Heart right ventricle (tissue), 16 donors: Measurements from ENCODE around the gene SARS2. TPM values are rescaled to one million over a fixed set of nuclear protein-coding genes. Genes with fewer than 3 reads are reported as not detected.

ENCODE experiments used
- ATAC-seq, 8 donors: fragments of 200-7000 bp; cut with Tn5 transposase; one replicate each; pipeline ENCODE4 v1.9.1; 2020; ENCODE audit warnings: mild to moderate bottlenecking in 8 of 8, moderate library complexity in 8 of 8, moderate number of reproducible peaks in 1 of 8
- DNase-seq, 2 donors: peaks; one replicate each; pipeline ENCODE4 v3.0.0-alpha.2; 2020
- H3K27ac ChIP-seq, 10 donors: fragments of 200-600 bp; sonication (generic) in 2 of 10; one replicate each; pipeline versions ENCODE4 v1.5.0 to v1.8.0; 2020 to 2022; ENCODE audit warnings: mild to moderate bottlenecking in 3 of 10
- H3K27me3 ChIP-seq, 7 donors: fragments of 200-600 bp; one replicate each; pipeline ENCODE4 v1.8.0; 2021 to 2022; ENCODE audit warnings: mild to moderate bottlenecking in 2 of 7
- H3K36me3 ChIP-seq, 9 donors: fragments of 200-600 bp; sonication (generic) in 1 of 9; one replicate each; pipeline versions ENCODE4 v1.5.0 to v1.8.0; 2020 to 2022; ENCODE audit warnings: mild to moderate bottlenecking in 2 of 9
- H3K4me1 ChIP-seq, 9 donors: fragments of 200-600 bp; sonication (generic) in 1 of 9; one replicate each; pipeline versions ENCODE4 v1.5.0 to v1.8.0; 2020 to 2022; ENCODE audit warnings: mild to moderate bottlenecking in 4 of 9
- H3K4me3 ChIP-seq, 10 donors: fragments of 200-600 bp; sonication (generic) in 2 of 10; one replicate each; pipeline versions ENCODE4 v1.5.0 to v1.8.0; 2020 to 2022; ENCODE audit warnings: mild to moderate bottlenecking in 7 of 10, moderate library complexity in 2 of 10
- H3K9me3 ChIP-seq, 11 donors: fragments of 200-600 bp in 10 of 11; sonication (generic) in 2 of 11; one replicate each; pipeline versions ENCODE4 v1.5.0 to v1.8.0; 2013 to 2022; ENCODE audit warnings: mild to moderate bottlenecking in 2 of 11, control low read depth in 1 of 11, moderate library complexity in 1 of 11
- WGBS, 2 donors: extraction: QIAGEN DNeasy Blood & Tissue Kit; methylation state at CpG; one replicate each; pipeline ENCODE4 v1.1.7; 2013; ENCODE audit warnings: inconsistent platforms in 1 of 2; 5-methylcytosine and 5-hydroxymethylcytosine counted together
- intact Hi-C, 10 donors: fragments of 100-400 bp; cut with DNase I; formaldehyde crosslinking; loops; one replicate each; pipeline versions ENCODE4 v1.11.1 to v1.14.2; 2022
- polyA plus RNA-seq, 2 donors: library from polyadenylated mRNA; stranded (reverse); fragments of 200-250 nt; gene quantifications; one replicate each; pipeline ENCODE4 v1.2.3, GENCODE V29; 2013
- total RNA-seq, 10 donors: library from RNA; stranded (reverse); fragmentation: NEBNext Ultra II Directional in 3 of 10; extraction: Animal tissue kit (Norgen Biotek cat#: 25700) in 3 of 10; gene quantifications; one replicate each; pipeline versions ENCODE4 v1.2.1 to v1.2.4, GENCODE V29; 2021 to 2023
- TF ChIP-seq, protein P1 (sequence below), 9 donors: fragments of 200-600 bp; sonication (generic) in 2 of 9; IDR thresholded peaks; one replicate each; pipeline versions ENCODE4 v1.5.0 to v1.8.0; 2021 to 2022; ENCODE audit warnings: antibody characterized with exemption in 9 of 9, mild to moderate bottlenecking in 5 of 9, moderate library complexity in 1 of 9
- donor health status: Arrhythmogenic right ventricular cardiomyopathy.
- donor health status: ischemic (EF 13 %, LVEDD 7.1; RV severe dilation, severe dysfunction).
- donor health status: healthy with polysubstance abuse.
- donor health status: DM: no; HTN: yes; CAD: no.
- donor health status: DM: no; HTN: no; CAD: no.
- donor health status: ischemic (EF 25% LVEDD 6.9; RV normal size, moderate dysfunction).
- donor health status: ischemic (EF 25% LVEDD 5.7; RV mildly dilated, moderate dysfunction).
- donor health status: healthy.
- donor health status: DM: yes; HTN: yes; CAD: no.
- donor health status: Ischemic cardiomyopathy.
- donor health status: ischemic (EF 35%, LVEDD 5.7; RV mildly dilated, moderate dysfunction).
- donor health status: nonischemic (EF 11% LVEDD 7.7; RV severe dilation, severe dysfunction).
- donor health status: DM: yes; HTN: yes; CAD: no.
- donor health status: PGD.
- donor health status: ischemic (EF 29% LVEDD 5.4; RV normal size, mild dysfunction).
- donor health status: nonischemic (EF 23%, LVEDD 6.1; RV moderate dilation, normal function).

Gene SARS2
- total and polyA plus RNA-seq, 12 donors = 10.4 to 51.9 (median 18.9) TPM

DNA sequence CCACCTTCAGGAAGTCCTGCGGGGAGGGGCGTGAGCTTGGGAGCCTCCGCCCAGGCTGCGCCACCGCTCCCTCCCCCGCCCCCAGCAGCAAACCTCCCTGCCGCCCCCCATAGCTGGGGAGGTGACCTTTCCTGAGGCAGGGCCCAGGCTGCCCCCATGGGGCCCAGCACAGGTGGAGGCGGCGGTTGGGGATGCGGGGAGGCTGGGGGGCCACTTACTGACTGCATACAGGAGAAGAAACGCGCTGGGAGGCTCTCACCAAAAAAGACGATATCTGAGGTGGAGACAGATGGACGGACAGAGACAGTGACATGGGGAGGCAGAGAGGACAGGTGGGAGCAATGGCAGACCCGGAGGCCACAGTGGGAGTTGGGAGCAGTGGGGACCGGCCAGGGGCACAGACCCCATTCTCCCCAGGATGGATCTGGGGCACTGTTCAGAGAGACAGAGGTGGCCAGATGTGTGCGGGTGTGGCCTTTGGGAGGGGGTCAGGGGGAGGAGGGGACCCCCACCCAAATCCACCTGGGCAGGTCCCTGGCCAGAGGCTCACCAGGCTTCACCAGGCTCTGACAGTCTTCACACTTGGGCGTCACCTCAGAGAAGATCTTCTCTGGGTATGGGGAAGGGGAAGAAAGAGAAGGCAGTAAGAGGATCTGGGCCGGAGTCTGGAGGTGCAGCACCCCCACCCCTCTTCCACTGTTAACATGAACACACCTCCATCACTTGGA, 49.5 kb downstream of the SARS2 start:
- DNase-seq = no peak
- intact Hi-C loops = no loop called here
- H3K27ac ChIP-seq = no peak overlapping the region
- no peaks in the 10 kb centered on the region for H3K27me3 ChIP-seq
- no peak for ATAC-seq
- WGBS, 2 donors = 92 to 93% methylated on average over 17 to 19 of the region's 19 CpGs
- peaks cover 0 to 61% (median 26%) of the 10 kb centered on the region in 9 donors for H3K36me3 ChIP-seq
- peaks cover 0 to 34% (median 16%) of the 10 kb centered on the region in 9 donors for H3K4me1 ChIP-seq
- TF ChIP-seq, protein P1, sequence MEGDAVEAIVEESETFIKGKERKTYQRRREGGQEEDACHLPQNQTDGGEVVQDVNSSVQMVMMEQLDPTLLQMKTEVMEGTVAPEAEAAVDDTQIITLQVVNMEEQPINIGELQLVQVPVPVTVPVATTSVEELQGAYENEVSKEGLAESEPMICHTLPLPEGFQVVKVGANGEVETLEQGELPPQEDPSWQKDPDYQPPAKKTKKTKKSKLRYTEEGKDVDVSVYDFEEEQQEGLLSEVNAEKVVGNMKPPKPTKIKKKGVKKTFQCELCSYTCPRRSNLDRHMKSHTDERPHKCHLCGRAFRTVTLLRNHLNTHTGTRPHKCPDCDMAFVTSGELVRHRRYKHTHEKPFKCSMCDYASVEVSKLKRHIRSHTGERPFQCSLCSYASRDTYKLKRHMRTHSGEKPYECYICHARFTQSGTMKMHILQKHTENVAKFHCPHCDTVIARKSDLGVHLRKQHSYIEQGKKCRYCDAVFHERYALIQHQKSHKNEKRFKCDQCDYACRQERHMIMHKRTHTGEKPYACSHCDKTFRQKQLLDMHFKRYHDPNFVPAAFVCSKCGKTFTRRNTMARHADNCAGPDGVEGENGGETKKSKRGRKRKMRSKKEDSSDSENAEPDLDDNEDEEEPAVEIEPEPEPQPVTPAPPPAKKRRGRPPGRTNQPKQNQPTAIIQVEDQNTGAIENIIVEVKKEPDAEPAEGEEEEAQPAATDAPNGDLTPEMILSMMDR (IDR thresholded peaks at IDR 0.05) = no peak
- no peak overlapping the region for H3K4me3 ChIP-seq
- no peaks in the 10 kb centered on the region for H3K9me3 ChIP-seq

DNA sequence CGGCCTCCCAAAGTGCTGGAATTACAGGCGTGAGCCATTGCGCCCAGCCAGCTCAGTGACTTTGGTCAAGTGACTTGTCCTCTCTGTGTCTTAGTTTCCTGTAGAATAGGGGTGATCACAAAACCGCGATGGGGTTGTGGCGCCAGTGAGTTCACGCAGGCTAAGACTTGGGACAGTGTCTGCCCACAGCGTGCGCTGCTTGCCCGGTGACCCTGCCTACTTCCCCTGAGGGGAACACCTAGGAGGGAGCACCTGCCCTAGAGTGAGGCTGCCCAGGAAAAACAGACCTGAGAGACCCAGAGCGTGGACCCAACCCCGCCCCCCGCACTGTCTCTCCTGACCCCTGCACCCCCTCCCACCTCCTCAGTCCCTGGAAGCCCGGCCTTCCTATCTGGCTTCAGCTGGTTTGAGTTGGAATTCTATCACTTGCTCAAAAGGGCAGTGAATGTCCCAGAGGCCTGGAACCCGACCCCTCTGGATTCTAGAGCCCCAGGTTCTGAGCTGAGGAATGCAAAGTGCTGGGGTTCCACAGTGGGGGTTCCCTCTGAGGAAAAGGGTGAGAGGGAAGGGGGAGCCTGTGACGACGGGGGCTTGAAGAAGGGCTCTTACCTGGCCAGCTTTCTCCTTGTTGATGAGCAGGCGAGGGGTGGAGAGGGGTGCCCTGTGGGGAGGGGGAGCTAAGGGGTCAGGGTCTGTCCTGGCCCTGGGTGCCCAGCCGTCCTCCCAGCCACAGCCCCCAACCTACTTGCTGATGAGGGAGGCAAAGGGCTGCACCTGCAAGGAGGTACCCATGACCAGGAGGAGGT, 50.3 kb downstream of the SARS2 start:
- Histone ChIP-seq H3K4me3 (no peak overlapping the region), H3K36me3 (peaks cover 0 to 59% (median 26%) of the 10 kb centered on the region in 9 donors), H3K9me3 (no peaks in the 10 kb centered on the region), H3K27me3 (no peaks in the 10 kb centered on the region), H3K4me1 (peaks cover 0 to 27% (median 16%) of the 10 kb centered on the region in 9 donors), H3K27ac (no peak overlapping the region)
- ATAC-seq (no peak), DNase-seq (no peak)
- 94 to 96% methylated on average over 19 of the region's 19 CpGs for WGBS, 2 donors
- TF ChIP-seq, protein P1 (IDR thresholded peaks at IDR 0.05) = no peak
- intact Hi-C loops = no loop called here

- peak in 1 of 8 donors; percentile 12 for ATAC-seq
- DNase-seq = no peak
- Histone ChIP-seq H3K4me3 (no peak overlapping the region), H3K27me3 (no peaks in the 10 kb centered on the region), H3K27ac (peak overlapping the region in 1 of 10 donors; percentile 89), H3K9me3 (no peaks in the 10 kb centered on the region), H3K4me1 (peaks cover 0 to 27% (median 16%) of the 10 kb centered on the region in 9 donors), H3K36me3 (peaks cover 0 to 53% (median 26%) of the 10 kb centered on the region in 9 donors)
- TF ChIP-seq, protein P1 (IDR thresholded peaks at IDR 0.05) = no peak
- intact Hi-C loops = loop anchor here in 1 of 10 donors (10.0 kb wide), 1 partner anchor 685 kb away; no protein-coding TSS in a partner anchor
- 89 to 94% methylated on average over 11 of the region's 11 CpGs for WGBS, 2 donors
Measured at GRCh38 chr19:38879400-38879751, 51.2 kb downstream of the SARS2 start.

DNA sequence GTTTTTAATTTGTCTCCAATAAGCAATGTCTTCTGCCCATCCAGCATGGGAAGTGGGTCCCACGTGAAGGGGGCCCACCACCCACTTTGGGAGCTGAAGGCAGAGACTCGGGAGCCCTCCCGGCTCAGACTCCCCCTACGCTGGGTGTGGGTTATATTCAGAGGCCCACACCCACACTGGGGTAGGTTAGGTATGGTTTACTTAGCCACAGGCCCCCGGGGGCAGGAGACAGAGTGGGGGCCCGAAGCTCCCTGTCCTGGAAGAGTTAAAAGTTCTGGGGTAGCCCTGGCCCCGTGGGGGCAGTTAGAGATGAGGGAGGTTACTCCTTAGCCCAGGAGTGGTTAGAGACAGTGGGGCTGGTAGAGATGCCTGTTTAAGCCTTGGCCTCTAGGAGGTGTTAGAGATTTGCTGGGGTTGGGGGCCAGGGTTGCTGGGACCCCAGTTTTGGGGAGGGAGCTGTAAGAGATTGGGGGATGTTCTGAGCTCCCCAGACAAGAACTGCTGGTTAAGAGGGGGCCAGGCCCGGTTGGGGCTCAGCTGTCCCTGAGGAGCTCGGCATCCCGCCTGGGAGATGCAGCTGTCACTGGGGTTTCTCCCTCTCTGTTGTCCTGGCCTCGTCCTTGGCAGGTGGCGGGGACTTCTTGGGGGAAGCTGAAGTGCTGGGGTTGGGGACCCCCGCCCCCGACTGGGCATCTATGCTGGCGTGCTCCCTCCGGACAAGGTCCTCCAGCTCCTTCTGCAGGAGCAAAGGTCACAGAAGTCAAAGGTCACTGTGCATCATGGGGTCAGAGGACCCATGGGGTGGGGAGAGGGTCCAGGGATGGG, 51.8 kb downstream of the SARS2 start:
- TF ChIP-seq, protein P1 (IDR thresholded peaks at IDR 0.05) = no peak
- Histone ChIP-seq H3K9me3 (no peaks in the 10 kb centered on the region), H3K4me1 (peaks cover 0 to 27% (median 16%) of the 10 kb centered on the region in 9 donors), H3K27me3 (no peaks in the 10 kb centered on the region), H3K4me3 (peak overlapping the region in 1 of 10 donors; percentile 47), H3K36me3 (peaks cover 0 to 50% (median 26%) of the 10 kb centered on the region in 9 donors), H3K27ac (peak overlapping the region in 8 of 10 donors; percentile 6 to 89 (median 69))
- peak in 2 of 8 donors; percentile 5 to 8 for ATAC-seq
- intact Hi-C loops = loop anchor here in 1 of 10 donors (10.0 kb wide), 1 partner anchor 684 kb away; no protein-coding TSS in a partner anchor
- no peak for DNase-seq
- 79 to 80% methylated on average over 16 of the region's 16 CpGs for WGBS, 2 donors
